HUES48 (cell line): ENCODE results near the gene ITPRIPL1.

ENCODE experiments used
- H3K27ac ChIP-seq: one replicate; pipeline ENCODE4 v1.7.0; 2013; ENCODE audit warnings: low read depth, low read length, inconsistent platforms
- H3K27me3 ChIP-seq: 2 replicates; pipeline ENCODE4 v1.6.1; 2013; ENCODE audit warnings: mild to moderate bottlenecking, low read length; ENCODE audit not compliant: control insufficient read depth, insufficient read depth
- H3K36me3 ChIP-seq: 2 replicates; pipeline ENCODE4 v1.6.1; 2013; ENCODE audit warnings: low read length; ENCODE audit not compliant: control insufficient read depth, insufficient read depth
- H3K4me1 ChIP-seq: 2 replicates; pipeline ENCODE4 v1.6.1; 2013; ENCODE audit warnings: mild to moderate bottlenecking, low read length; ENCODE audit not compliant: control insufficient read depth, insufficient read depth
- H3K4me3 ChIP-seq: 2 replicates; pipeline ENCODE4 v1.5.1; 2013; ENCODE audit warnings: mild to moderate bottlenecking, low read depth, low read length
- H3K9ac ChIP-seq: 2 replicates; pipeline ENCODE4 v1.6.1; 2013; ENCODE audit warnings: mild to moderate bottlenecking, low read depth, low read length, moderate library complexity
- H3K9me3 ChIP-seq: 2 replicates; pipeline ENCODE4 v1.6.1; 2013; ENCODE audit warnings: low read length; ENCODE audit not compliant: control insufficient read depth, insufficient read depth

Gene ITPRIPL1

DNA sequence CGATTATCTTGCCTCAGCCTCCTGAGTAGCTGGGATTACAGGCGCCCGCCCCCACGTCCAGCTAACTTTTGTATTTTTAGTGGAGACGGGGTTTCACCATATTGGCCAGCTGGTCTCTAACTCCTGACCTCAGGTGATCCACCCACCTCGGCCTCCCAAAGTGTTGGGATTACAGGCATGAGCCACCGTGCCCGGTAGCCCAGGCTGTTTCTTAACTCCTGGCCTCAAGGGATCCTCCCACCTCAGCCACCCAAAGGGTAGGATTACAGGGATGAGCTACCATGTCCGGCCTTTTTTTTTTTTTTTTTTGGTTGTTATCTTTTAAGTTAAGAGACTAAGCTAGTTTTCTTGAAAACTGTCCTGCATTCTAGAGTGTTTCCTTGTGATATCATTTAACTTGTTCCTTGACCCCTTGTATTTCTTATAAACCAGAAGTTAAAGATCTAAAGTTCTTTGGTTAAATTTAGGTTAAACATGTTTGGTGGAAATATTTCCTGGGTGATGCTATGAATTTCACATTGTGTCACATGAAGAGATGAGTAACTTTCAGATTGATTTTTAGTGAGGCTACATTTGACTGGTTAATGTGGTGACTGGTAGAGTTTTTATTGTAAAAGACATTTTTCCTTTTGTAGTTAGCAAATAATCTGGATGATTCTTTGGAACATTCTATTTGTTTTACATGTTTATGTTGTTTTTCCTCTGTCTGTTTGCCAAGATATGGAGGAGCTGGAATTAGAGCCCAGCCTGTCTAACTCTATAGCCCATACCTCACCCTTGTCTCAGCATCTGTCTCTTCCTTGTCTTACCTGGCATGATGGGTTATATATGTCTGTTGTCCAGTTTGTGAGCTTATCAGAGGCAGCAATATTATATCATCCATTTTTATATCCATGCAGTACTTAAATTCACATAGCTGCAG lies 15.6 kb downstream of the ITPRIPL1 start:
- H3K36me3 ChIP-seq, result peaks cover 49% of the 10 kb centered on the region
- H3K9me3 ChIP-seq, result no peaks in the 10 kb centered on the region
- peaks cover 8% of the 10 kb centered on the region; the same call in 1 of the 2 replicates for H3K4me1 ChIP-seq
- H3K27me3 ChIP-seq, result no peaks in the 10 kb centered on the region
- no peak overlapping the region for H3K27ac ChIP-seq
- no peak overlapping the region for H3K4me3 ChIP-seq
- H3K9ac ChIP-seq, result no peak overlapping the region

DNA sequence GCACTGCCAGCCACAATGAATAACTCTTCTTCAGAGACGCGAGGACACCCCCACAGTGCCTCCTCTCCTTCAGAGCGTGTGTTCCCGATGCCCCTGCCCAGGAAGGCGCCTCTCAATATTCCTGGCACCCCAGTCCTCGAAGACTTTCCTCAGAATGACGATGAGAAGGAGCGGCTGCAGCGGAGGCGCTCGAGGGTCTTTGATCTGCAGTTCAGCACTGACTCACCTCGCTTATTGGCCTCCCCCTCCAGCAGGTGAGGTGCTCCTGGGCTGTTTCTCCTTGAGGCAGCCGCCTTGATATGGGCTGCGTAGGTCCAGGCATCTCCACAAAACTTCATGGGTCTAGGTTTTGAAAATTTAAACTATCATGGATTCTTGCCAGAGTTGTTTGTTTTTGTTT lies 16.5 kb downstream of the ITPRIPL1 start:
- Histone ChIP-seq H3K36me3 (peaks cover 58% of the 10 kb centered on the region), H3K4me3 (no peak overlapping the region), H3K27ac (no peak overlapping the region), H3K27me3 (no peaks in the 10 kb centered on the region), H3K4me1 (peaks cover 4% of the 10 kb centered on the region; the same call in 1 of the 2 replicates), H3K9ac (no peak overlapping the region), H3K9me3 (no peaks in the 10 kb centered on the region)

GRCh38 chr2:96342085-96342484 lies 17.0 kb downstream of the ITPRIPL1 start:
- Histone ChIP-seq H3K4me3 (no peak overlapping the region), H3K4me1 (no peaks in the 10 kb centered on the region), H3K27me3 (no peaks in the 10 kb centered on the region), H3K36me3 (peaks cover 62% of the 10 kb centered on the region), H3K27ac (no peak overlapping the region), H3K9me3 (no peaks in the 10 kb centered on the region), H3K9ac (no peak overlapping the region)

DNA sequence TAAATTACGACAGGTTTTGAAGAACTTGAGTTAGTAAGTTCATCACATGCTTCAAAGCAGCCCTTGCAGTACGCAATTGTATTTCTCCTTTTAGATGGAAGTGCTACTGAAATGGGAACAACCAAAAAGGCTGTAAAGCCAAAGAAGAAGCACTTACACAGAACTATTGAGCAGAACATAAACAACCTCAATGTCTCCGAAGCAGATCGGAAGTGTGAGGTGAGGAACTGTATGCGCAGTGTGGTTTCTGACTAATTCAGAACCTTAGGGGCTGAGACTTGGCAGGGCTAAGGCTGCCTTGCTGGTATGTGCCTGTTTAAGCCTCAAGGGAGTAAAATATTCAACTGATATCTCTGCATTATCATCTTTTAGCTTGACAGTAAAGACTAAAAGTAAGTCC lies 18.9 kb downstream of the ITPRIPL1 start:
- Histone ChIP-seq H3K4me1 (no peaks in the 10 kb centered on the region), H3K36me3 (peaks cover 79% of the 10 kb centered on the region), H3K27ac (no peak overlapping the region), H3K4me3 (no peak overlapping the region), H3K27me3 (no peaks in the 10 kb centered on the region), H3K9ac (no peak overlapping the region), H3K9me3 (no peaks in the 10 kb centered on the region)

DNA sequence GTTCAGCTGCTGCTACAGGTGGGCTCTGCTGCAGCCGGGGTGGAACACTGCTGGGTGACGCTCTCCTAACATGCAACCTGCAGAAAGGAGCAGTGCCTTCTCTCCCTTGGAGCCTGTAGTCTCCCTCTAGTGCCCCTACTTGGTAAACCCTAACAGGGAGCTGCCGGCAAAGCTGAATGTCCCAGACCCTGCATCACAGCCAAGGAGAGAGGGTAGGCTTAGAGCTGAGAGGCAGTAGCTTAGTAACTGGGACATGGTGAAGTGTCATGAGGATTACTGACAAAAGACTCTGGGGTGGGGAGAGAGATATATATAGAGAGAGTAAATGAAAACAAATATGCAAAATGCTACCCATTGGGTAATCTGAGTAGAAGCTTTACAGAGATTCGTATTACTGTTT lies 20.3 kb downstream of the ITPRIPL1 start:
- H3K27me3 ChIP-seq, result no peaks in the 10 kb centered on the region
- H3K4me3 ChIP-seq, result no peak overlapping the region
- peaks cover 93% of the 10 kb centered on the region for H3K36me3 ChIP-seq
- no peak overlapping the region for H3K9ac ChIP-seq
- no peaks in the 10 kb centered on the region for H3K4me1 ChIP-seq
- no peak overlapping the region for H3K27ac ChIP-seq
- H3K9me3 ChIP-seq, result no peaks in the 10 kb centered on the region

DNA sequence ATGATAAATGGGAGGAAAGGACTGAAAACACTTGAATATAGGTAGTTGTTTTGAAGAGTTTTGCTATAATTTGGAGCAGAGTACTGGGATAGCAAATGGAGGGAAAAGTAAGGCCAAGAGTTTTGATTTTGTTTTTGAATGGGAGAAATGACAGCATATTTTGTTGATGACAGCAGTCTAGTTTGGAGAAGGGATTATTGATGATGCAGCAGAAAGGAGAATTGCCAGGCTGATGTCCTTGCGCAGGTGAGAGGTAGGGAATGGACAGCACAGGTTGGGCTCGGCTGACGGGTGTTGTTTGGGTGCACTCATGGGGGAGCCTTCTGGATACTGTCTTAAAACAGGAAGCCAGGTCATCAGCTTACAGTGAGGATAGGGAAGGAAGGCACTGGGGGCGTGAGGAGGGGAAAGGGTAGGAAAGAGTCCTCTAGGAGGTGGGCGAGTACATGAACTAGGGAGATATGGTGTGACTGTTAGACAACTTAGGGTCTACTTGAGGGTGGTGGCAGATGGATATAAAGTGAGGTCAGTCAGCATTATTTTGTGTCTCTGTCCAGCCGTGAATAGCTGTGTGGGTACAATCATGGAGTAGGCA lies 20.8 kb downstream of the ITPRIPL1 start:
- Histone ChIP-seq H3K27me3 (no peaks in the 10 kb centered on the region), H3K9ac (no peak overlapping the region), H3K36me3 (peaks cover 97% of the 10 kb centered on the region), H3K9me3 (no peaks in the 10 kb centered on the region), H3K4me3 (no peak overlapping the region), H3K27ac (no peak overlapping the region), H3K4me1 (no peaks in the 10 kb centered on the region)

GRCh38 chr2:96347395-96347794 lies 22.3 kb downstream of the ITPRIPL1 start:
- no peak overlapping the region for H3K27ac ChIP-seq
- no peak overlapping the region for H3K9ac ChIP-seq
- no peaks in the 10 kb centered on the region for H3K9me3 ChIP-seq
- H3K36me3 ChIP-seq, result peaks cover 95% of the 10 kb centered on the region
- no peaks in the 10 kb centered on the region for H3K27me3 ChIP-seq
- no peaks in the 10 kb centered on the region for H3K4me1 ChIP-seq
- no peak overlapping the region for H3K4me3 ChIP-seq

DNA sequence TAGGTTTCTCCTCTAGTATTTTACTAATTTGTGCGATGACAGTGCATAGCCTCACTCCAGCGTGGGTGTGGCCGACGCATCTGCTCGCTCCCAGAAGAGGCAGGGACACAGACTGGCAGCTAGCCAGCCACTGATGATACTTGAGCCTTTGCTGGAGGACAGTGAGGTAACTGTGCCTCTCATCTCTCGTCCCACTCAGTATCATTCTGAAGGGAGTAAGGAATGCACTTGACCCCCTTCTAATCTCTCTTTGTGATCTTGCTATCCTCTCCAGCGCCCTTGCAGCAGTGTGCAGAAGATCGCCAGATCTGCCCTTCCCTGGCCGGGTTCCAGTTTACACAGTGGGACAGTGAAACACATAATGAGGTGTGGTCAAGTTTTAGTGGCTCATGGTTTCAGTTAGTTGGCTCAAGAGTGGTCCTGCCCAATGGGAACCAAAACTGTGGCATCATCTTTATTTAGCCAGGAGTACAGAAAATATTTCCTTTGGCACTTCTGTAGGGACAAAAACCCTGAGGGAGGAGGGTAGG lies 28.0 kb downstream of the ITPRIPL1 start:
- Histone ChIP-seq H3K9me3 (no peaks in the 10 kb centered on the region), H3K27me3 (no peaks in the 10 kb centered on the region), H3K9ac (no peak overlapping the region), H3K27ac (no peak overlapping the region), H3K4me3 (no peak overlapping the region), H3K4me1 (no peaks in the 10 kb centered on the region), H3K36me3 (peaks cover 90% of the 10 kb centered on the region)

DNA sequence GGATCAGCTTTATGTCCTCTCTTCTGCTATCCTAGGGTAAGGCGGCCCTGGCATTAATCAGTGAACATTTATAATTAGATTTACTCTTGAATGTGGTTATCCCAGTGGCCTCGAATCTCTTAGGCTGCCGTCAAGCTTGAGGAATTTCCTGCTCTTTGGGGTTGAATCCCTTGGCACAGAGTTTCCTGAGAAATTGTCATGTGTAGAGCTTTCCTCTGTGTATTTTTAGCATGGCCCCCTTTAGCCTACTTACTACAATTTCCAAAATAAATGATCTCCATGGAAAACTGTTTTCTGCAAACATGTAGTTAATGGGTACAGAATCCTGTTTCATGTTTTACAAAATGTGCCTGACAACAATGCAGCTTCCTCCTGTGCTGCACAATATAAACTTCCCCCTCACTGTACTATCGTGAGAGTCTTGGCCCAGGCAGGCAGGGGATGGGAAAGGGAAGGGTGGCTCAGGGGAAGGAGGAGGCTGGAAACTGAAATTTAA lies 28.5 kb downstream of the ITPRIPL1 start:
- Histone ChIP-seq H3K4me1 (no peaks in the 10 kb centered on the region), H3K9me3 (no peaks in the 10 kb centered on the region), H3K27ac (no peak overlapping the region), H3K27me3 (no peaks in the 10 kb centered on the region), H3K36me3 (peaks cover 88% of the 10 kb centered on the region), H3K9ac (no peak overlapping the region), H3K4me3 (no peak overlapping the region)

- peaks cover 88% of the 10 kb centered on the region for H3K36me3 ChIP-seq
- H3K27ac ChIP-seq, result no peak overlapping the region
- no peaks in the 10 kb centered on the region for H3K27me3 ChIP-seq
- no peak overlapping the region for H3K4me3 ChIP-seq
- H3K9ac ChIP-seq, result no peak overlapping the region
- no peaks in the 10 kb centered on the region for H3K4me1 ChIP-seq
- no peaks in the 10 kb centered on the region for H3K9me3 ChIP-seq
Measured at GRCh38 chr2:96354492-96354891, 29.4 kb downstream of the ITPRIPL1 start.

- Histone ChIP-seq H3K9ac (no peak overlapping the region), H3K4me3 (no peak overlapping the region), H3K27ac (no peak overlapping the region), H3K4me1 (no peaks in the 10 kb centered on the region), H3K36me3 (peaks cover 89% of the 10 kb centered on the region), H3K9me3 (no peaks in the 10 kb centered on the region), H3K27me3 (no peaks in the 10 kb centered on the region)
Measured at GRCh38 chr2:96356889-96357288, 31.8 kb downstream of the ITPRIPL1 start.
